Activated T-helper 1 cell treated with anti-CD3 and anti-CD28 coated beads, Interleukin-12 subunit alpha, Interleukin-12 subunit beta, Interleukin-2, Interleukin-4 antibody, amounts not matched to agents 30 ng/mL and 10 ng/mL and 1 ng/mL, durations not matched to agents 14 hours and 24 hours and 36 hours (primary cell): ENCODE measurements around the gene RASSF6. TPM values are rescaled to one million over a fixed set of nuclear protein-coding genes. Genes with fewer than 3 reads are reported as not detected.
A peak's percentile ranks its signal among the peaks of the same experiment; 100 is the strongest.
"Not testable (repeated sequence)": the region's sequence is repeated elsewhere in the genome, so short reads cannot be mapped to it uniquely, and the experiment has no call there.

Source experiments
- DNase-seq: peaks from one replicate; pipeline ENCODE4 v3.0.0; 2021; ENCODE audit warnings: low spot score
- H3K27ac Mint-ChIP-seq: one replicate; pipeline ENCODE4 v1.8.0; 2021; ENCODE audit warnings: mild to moderate bottlenecking, mixed read lengths
- H3K27me3 Mint-ChIP-seq: one replicate; pipeline ENCODE4 v1.8.0; 2022; ENCODE audit warnings: mild to moderate bottlenecking, moderate library complexity, mixed read lengths; ENCODE audit not compliant: insufficient read depth
- H3K36me3 Mint-ChIP-seq: one replicate; pipeline ENCODE4 v1.8.0; 2021; ENCODE audit warnings: low read depth, mixed read lengths
- H3K4me1 Mint-ChIP-seq: one replicate; pipeline ENCODE4 v1.8.0; 2021; ENCODE audit warnings: low read depth, mixed read lengths
- H3K4me3 Mint-ChIP-seq: one replicate; pipeline ENCODE4 v1.8.0; 2021; ENCODE audit warnings: mild to moderate bottlenecking, moderate library complexity, mixed read lengths
- H3K9me3 Mint-ChIP-seq: one replicate; pipeline ENCODE4 v1.8.0; 2021; ENCODE audit warnings: mixed read lengths
- intact Hi-C: fragments of 100-400 bp; cut with micrococcal nuclease; formaldehyde crosslinking; loops from one replicate; pipeline ENCODE4 v1.15.1; 2024
- total RNA-seq: library from RNA; stranded (reverse); gene quantifications from 2 replicates; pipeline ENCODE4 v1.2.3, GENCODE V29; 2022

Gene RASSF6
- total RNA-seq = not detected in 2 replicates

- Mint-ChIP-seq H3K27me3 (peaks cover 22% of the 10 kb centered on the region), H3K27ac (no peak within 1 kb of the TSS), H3K4me1 (peaks cover 13% of the 10 kb centered on the region), H3K4me3 (peak within 1 kb of the TSS; percentile 38), H3K36me3 (no peaks in the 10 kb centered on the region), H3K9me3 (no peaks in the 10 kb centered on the region)
- intact Hi-C loops = no loop called here
- DNase-seq = no peak
These were observed at the start of gene RASSF6 for GRCh38 chr4:73620115-73620792. Gene RASSF6, minus strand, starts transcription at chr4:73620436. Its CDS starts 8,641 bp downstream, at chr4:73611795.

- intact Hi-C loops = no loop called here
- H3K36me3 Mint-ChIP-seq = no peaks in the 10 kb centered on the region
- DNase-seq = no peak
- no peak overlapping the region for H3K4me3 Mint-ChIP-seq
- no peaks in the 10 kb centered on the region for H3K27me3 Mint-ChIP-seq
- H3K9me3 Mint-ChIP-seq = no peaks in the 10 kb centered on the region
- H3K27ac Mint-ChIP-seq = no peak overlapping the region
- no peaks in the 10 kb centered on the region for H3K4me1 Mint-ChIP-seq
These were observed 49.4 kb upstream of the RASSF6 start for GRCh38 chr4:73669410-73670183.

GRCh38 chr4:73668782-73669201 lies 48.6 kb upstream of the RASSF6 start:
- intact Hi-C loops = no loop called here
- H3K9me3 Mint-ChIP-seq = no peaks in the 10 kb centered on the region
- no peaks in the 10 kb centered on the region for H3K27me3 Mint-ChIP-seq
- H3K27ac Mint-ChIP-seq = no peak overlapping the region
- no peak overlapping the region for H3K4me3 Mint-ChIP-seq
- no peak for DNase-seq
- H3K36me3 Mint-ChIP-seq = no peaks in the 10 kb centered on the region
- no peaks in the 10 kb centered on the region for H3K4me1 Mint-ChIP-seq

GRCh38 chr4:73665924-73666323 lies 45.7 kb upstream of the RASSF6 start:
- intact Hi-C loops, H3K27ac Mint-ChIP-seq, H3K4me3 Mint-ChIP-seq, H3K36me3 Mint-ChIP-seq, H3K4me1 Mint-ChIP-seq, H3K27me3 Mint-ChIP-seq, H3K9me3 Mint-ChIP-seq, DNase-seq: not testable (repeated sequence)

GRCh38 chr4:73664470-73664869 lies 44.2 kb upstream of the RASSF6 start:
- H3K4me3 Mint-ChIP-seq = no peak overlapping the region
- H3K4me1 Mint-ChIP-seq = no peaks in the 10 kb centered on the region
- H3K9me3 Mint-ChIP-seq = no peaks in the 10 kb centered on the region
- H3K27ac Mint-ChIP-seq = no peak overlapping the region
- DNase-seq = no peak
- no peaks in the 10 kb centered on the region for H3K36me3 Mint-ChIP-seq
- intact Hi-C loops = loop anchor here (5.0 kb wide), 1 partner anchor 258 kb away; no protein-coding TSS in a partner anchor
- H3K27me3 Mint-ChIP-seq = no peaks in the 10 kb centered on the region

- no peaks in the 10 kb centered on the region for H3K9me3 Mint-ChIP-seq
- no peaks in the 10 kb centered on the region for H3K4me1 Mint-ChIP-seq
- H3K27me3 Mint-ChIP-seq = peaks cover 4% of the 10 kb centered on the region
- intact Hi-C loops = loop anchor here (2.0 to 5.0 kb wide), 3 partner anchors 259 to 647 kb away; no protein-coding TSS in a partner anchor
- H3K27ac Mint-ChIP-seq = no peak overlapping the region
- H3K4me3 Mint-ChIP-seq = no peak overlapping the region
- no peaks in the 10 kb centered on the region for H3K36me3 Mint-ChIP-seq
- DNase-seq = no peak
These were observed 43.3 kb upstream of the RASSF6 start for GRCh38 chr4:73663576-73663975.

GRCh38 chr4:73662709-73663546 lies 42.7 kb upstream of the RASSF6 start:
- peaks cover 4% of the 10 kb centered on the region for H3K27me3 Mint-ChIP-seq
- no peak overlapping the region for H3K4me3 Mint-ChIP-seq
- no peak overlapping the region for H3K27ac Mint-ChIP-seq
- no peaks in the 10 kb centered on the region for H3K4me1 Mint-ChIP-seq
- DNase-seq = no peak
- intact Hi-C loops = loop anchor here (2.0 to 5.0 kb wide), 3 partner anchors 259 to 648 kb away; no protein-coding TSS in a partner anchor
- no peaks in the 10 kb centered on the region for H3K9me3 Mint-ChIP-seq
- H3K36me3 Mint-ChIP-seq = no peaks in the 10 kb centered on the region

- Mint-ChIP-seq H3K27ac (no peak overlapping the region), H3K36me3 (no peaks in the 10 kb centered on the region), H3K4me1 (no peaks in the 10 kb centered on the region), H3K4me3 (no peak overlapping the region), H3K27me3 (peaks cover 7% of the 10 kb centered on the region), H3K9me3 (no peaks in the 10 kb centered on the region)
- intact Hi-C loops = loop anchor here (2.0 to 5.0 kb wide), 4 partner anchors 57 to 649 kb away; no protein-coding TSS in a partner anchor
- no peak for DNase-seq
These were observed 41.4 kb upstream of the RASSF6 start for GRCh38 chr4:73661646-73662119.

GRCh38 chr4:73660808-73661207 lies 40.6 kb upstream of the RASSF6 start:
- H3K9me3 Mint-ChIP-seq = no peaks in the 10 kb centered on the region

GRCh38 chr4:73653695-73654106 lies 33.5 kb upstream of the RASSF6 start:
- H3K4me1 Mint-ChIP-seq = no peaks in the 10 kb centered on the region
- no peak overlapping the region for H3K27ac Mint-ChIP-seq
- no peak for DNase-seq
- H3K36me3 Mint-ChIP-seq = no peaks in the 10 kb centered on the region
- H3K4me3 Mint-ChIP-seq = no peak overlapping the region
- intact Hi-C loops = loop anchor here (1.0 to 10.0 kb wide), 8 partner anchors 60 to 1329 kb away; partner anchors contain the start of gene ANKRD17
- peaks cover 10% of the 10 kb centered on the region for H3K27me3 Mint-ChIP-seq
- H3K9me3 Mint-ChIP-seq = no peaks in the 10 kb centered on the region

More at GRCh38 chr4:73660808-73661207, 40.6 kb upstream of the RASSF6 start:
- Mint-ChIP-seq H3K4me1 (no peaks in the 10 kb centered on the region), H3K36me3 (no peaks in the 10 kb centered on the region), H3K4me3 (no peak overlapping the region), H3K27me3 (peaks cover 7% of the 10 kb centered on the region), H3K27ac (no peak overlapping the region)
- intact Hi-C loops = loop anchor here (2.0 to 5.0 kb wide), 2 partner anchors 58 to 261 kb away; no protein-coding TSS in a partner anchor
- no peak for DNase-seq

GRCh38 chr4:73650250-73650649 lies 30.0 kb upstream of the RASSF6 start:
- Mint-ChIP-seq H3K4me3 (no peak overlapping the region), H3K27ac (no peak overlapping the region), H3K36me3 (no peaks in the 10 kb centered on the region), H3K27me3 (peaks cover 10% of the 10 kb centered on the region), H3K9me3 (no peaks in the 10 kb centered on the region), H3K4me1 (no peaks in the 10 kb centered on the region)
- intact Hi-C loops = loop anchor here (10.0 kb wide), 4 partner anchors 115 to 1325 kb away; partner anchors contain the start of gene ANKRD17
- DNase-seq = no peak

GRCh38 chr4:73648478-73648877 lies 28.2 kb upstream of the RASSF6 start:
- H3K27me3 Mint-ChIP-seq = peaks cover 5% of the 10 kb centered on the region
- no peaks in the 10 kb centered on the region for H3K4me1 Mint-ChIP-seq
- no peak overlapping the region for H3K27ac Mint-ChIP-seq
- no peaks in the 10 kb centered on the region for H3K36me3 Mint-ChIP-seq
- intact Hi-C loops = no loop called here
- H3K4me3 Mint-ChIP-seq = no peak overlapping the region
- no peaks in the 10 kb centered on the region for H3K9me3 Mint-ChIP-seq
- DNase-seq = no peak
